HepG2 (cell line): ENCODE measurements around the gene PRKG1.

Experiments
- YY1 ChIP-seq: IDR thresholded peaks from 2 replicates; pipeline ENCODE4 v1.6.1; 2011; ENCODE audit warnings: low read length, low read depth, moderate library complexity, mild to moderate bottlenecking; ENCODE audit not compliant: insufficient read depth, insufficient replicate concordance
- TF ChIP-seq, protein P1 (sequence below): sonication (generic); formaldehyde crosslinking; conservative IDR thresholded peaks from 2 replicates; pipeline ENCODE4 v1.4.0; 2020; ENCODE audit warnings: missing genetic modification reagents

DNA sequence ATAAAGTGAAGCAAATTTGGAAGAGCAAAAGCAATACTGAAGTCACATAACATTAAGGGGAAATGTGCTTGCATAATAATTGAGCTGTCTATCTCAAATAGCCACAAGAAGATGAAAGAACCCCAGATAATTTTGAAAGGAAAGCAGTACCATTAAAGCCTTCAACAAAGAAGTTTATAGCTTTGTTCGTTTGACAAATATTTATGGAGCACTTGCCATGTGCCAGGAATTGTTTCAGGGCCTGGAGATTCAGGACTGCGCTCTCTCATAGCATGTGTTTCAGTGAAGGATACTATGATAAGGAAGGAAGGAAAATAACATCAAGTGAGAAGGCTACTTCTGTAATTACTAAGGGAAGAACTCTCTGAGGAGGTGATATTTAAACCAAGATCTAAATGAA lies 837.4 kb downstream of the PRKG1 start:
- TF ChIP-seq, protein P1, sequence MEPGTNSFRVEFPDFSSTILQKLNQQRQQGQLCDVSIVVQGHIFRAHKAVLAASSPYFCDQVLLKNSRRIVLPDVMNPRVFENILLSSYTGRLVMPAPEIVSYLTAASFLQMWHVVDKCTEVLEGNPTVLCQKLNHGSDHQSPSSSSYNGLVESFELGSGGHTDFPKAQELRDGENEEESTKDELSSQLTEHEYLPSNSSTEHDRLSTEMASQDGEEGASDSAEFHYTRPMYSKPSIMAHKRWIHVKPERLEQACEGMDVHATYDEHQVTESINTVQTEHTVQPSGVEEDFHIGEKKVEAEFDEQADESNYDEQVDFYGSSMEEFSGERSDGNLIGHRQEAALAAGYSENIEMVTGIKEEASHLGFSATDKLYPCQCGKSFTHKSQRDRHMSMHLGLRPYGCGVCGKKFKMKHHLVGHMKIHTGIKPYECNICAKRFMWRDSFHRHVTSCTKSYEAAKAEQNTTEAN (CRISPR knock-in tag), result no peak
- TF ChIP-seq YY1, result no peak
